Stimulated activated naive CD8-positive, alpha-beta T cell treated with anti-CD3 and anti-CD28 coated beads, Interleukin-15, amount 100 ng/mL, for 72 hours (primary cell): ENCODE data around the gene RASGRF2.

Source experiments
- ATAC-seq: fragments of 150-1000 bp; cut with Tn5 transposase; 2 replicates; pipeline ENCODE4 v1.10.0; 2021; ENCODE audit warnings: mild to moderate bottlenecking, moderate library complexity
- DNase-seq, 2 donors: peaks; one replicate each; pipeline ENCODE4 v3.0.0; 2021 to 2022
- H3K27ac Mint-ChIP-seq, 2 donors: one replicate each; pipeline ENCODE4 v1.8.0; 2022; ENCODE audit warnings: mild to moderate bottlenecking in 2 of 2, mixed read lengths in 2 of 2, moderate library complexity in 2 of 2
- H3K27me3 Mint-ChIP-seq: one replicate; pipeline ENCODE4 v1.8.0; 2022; ENCODE audit warnings: mixed read lengths
- H3K4me1 Mint-ChIP-seq: one replicate; pipeline ENCODE4 v1.8.0; 2022; ENCODE audit warnings: mild to moderate bottlenecking, mixed read lengths
- H3K4me3 Mint-ChIP-seq, 2 donors: one replicate each; pipeline ENCODE4 v1.8.0; 2022; ENCODE audit warnings: mild to moderate bottlenecking in 2 of 2, mixed read lengths in 2 of 2, moderate library complexity in 1 of 2
- H3K9me3 Mint-ChIP-seq, 2 donors: one replicate each; pipeline ENCODE4 v1.8.0; 2022; ENCODE audit warnings: mixed read lengths in 2 of 2

The RASGRF2 gene

GRCh38 chr5:80935811-80936385 is 24.3 kb upstream of the RASGRF2 start:
- no peak overlapping the region for H3K4me3 Mint-ChIP-seq
- no peaks in the 10 kb centered on the region for H3K27me3 Mint-ChIP-seq
- H3K27ac Mint-ChIP-seq: peak overlapping the region in 1 of 2 donors; percentile 34
- peaks cover 6% of the 10 kb centered on the region for H3K4me1 Mint-ChIP-seq
- DNase-seq: no peak
- peaks cover 8% of the 10 kb centered on the region in 2 donors for H3K9me3 Mint-ChIP-seq
- peak; percentile 48 for ATAC-seq

- Mint-ChIP-seq H3K27ac (peak overlapping the region in 1 of 2 donors; percentile 35), H3K9me3 (peaks cover 8 to 11% of the 10 kb centered on the region in 2 donors), H3K4me1 (peaks cover 9% of the 10 kb centered on the region), H3K27me3 (no peaks in the 10 kb centered on the region), H3K4me3 (no peak overlapping the region)
- DNase-seq: no peak
- ATAC-seq: no peak
These were observed 23.3 kb upstream of the RASGRF2 start for GRCh38 chr5:80936881-80937280.

- no peak for ATAC-seq
- Mint-ChIP-seq H3K4me1 (peaks cover 11% of the 10 kb centered on the region), H3K27ac (no peak overlapping the region), H3K4me3 (no peak overlapping the region), H3K27me3 (no peaks in the 10 kb centered on the region), H3K9me3 (peaks cover 8 to 15% of the 10 kb centered on the region in 2 donors)
- no peak for DNase-seq
These were observed 22.4 kb upstream of the RASGRF2 start for GRCh38 chr5:80937584-80938356.

- Mint-ChIP-seq H3K9me3 (peaks cover 8 to 19% of the 10 kb centered on the region in 2 donors), H3K27me3 (no peaks in the 10 kb centered on the region), H3K4me1 (peaks cover 5% of the 10 kb centered on the region), H3K4me3 (no peak overlapping the region), H3K27ac (no peak overlapping the region)
- DNase-seq: no peak
- no peak for ATAC-seq
These were observed 18.7 kb upstream of the RASGRF2 start for GRCh38 chr5:80941496-80941895.

- H3K4me3 Mint-ChIP-seq: no peak overlapping the region
- no peaks in the 10 kb centered on the region for H3K9me3 Mint-ChIP-seq
- ATAC-seq: no peak
- no peaks in the 10 kb centered on the region for H3K27me3 Mint-ChIP-seq
- no peaks in the 10 kb centered on the region for H3K4me1 Mint-ChIP-seq
- H3K27ac Mint-ChIP-seq: no peak overlapping the region
- no peak for DNase-seq
These were observed 8.8 kb upstream of the RASGRF2 start for GRCh38 chr5:80951366-80951765.

- Mint-ChIP-seq H3K4me1 (peaks cover 12% of the 10 kb centered on the region), H3K4me3 (no peak overlapping the region), H3K27me3 (no peaks in the 10 kb centered on the region), H3K27ac (no peak overlapping the region), H3K9me3 (no peaks in the 10 kb centered on the region)
- no peak for ATAC-seq
- no peak for DNase-seq
These were observed 6.6 kb upstream of the RASGRF2 start for GRCh38 chr5:80953587-80953986.

- H3K4me1 Mint-ChIP-seq: peaks cover 20% of the 10 kb centered on the region
- DNase-seq (no peak), ATAC-seq (no peak)
- no peaks in the 10 kb centered on the region for H3K27me3 Mint-ChIP-seq
- H3K9me3 Mint-ChIP-seq: no peaks in the 10 kb centered on the region
- H3K27ac Mint-ChIP-seq: no peak overlapping the region
- H3K4me3 Mint-ChIP-seq: no peak overlapping the region
These were observed 5.0 kb upstream of the RASGRF2 start for GRCh38 chr5:80955082-80955590.

GRCh38 chr5:80956272-80956671 is 3.9 kb upstream of the RASGRF2 start:
- no peaks in the 10 kb centered on the region for H3K27me3 Mint-ChIP-seq
- no peak overlapping the region for H3K27ac Mint-ChIP-seq
- no peak for ATAC-seq
- no peak overlapping the region for H3K4me3 Mint-ChIP-seq
- DNase-seq: no peak
- peaks cover 20% of the 10 kb centered on the region for H3K4me1 Mint-ChIP-seq
- H3K9me3 Mint-ChIP-seq: no peaks in the 10 kb centered on the region

GRCh38 chr5:80957031-80957761 is 3.0 kb upstream of the RASGRF2 start:
- Mint-ChIP-seq H3K27me3 (no peaks in the 10 kb centered on the region), H3K27ac (no peak overlapping the region), H3K4me1 (peaks cover 20% of the 10 kb centered on the region), H3K4me3 (peak overlapping the region in 1 of 2 donors; percentile 19), H3K9me3 (no peaks in the 10 kb centered on the region)
- DNase-seq (no peak), ATAC-seq (no peak)

- DNase-seq (no peak), ATAC-seq (no peak)
- Mint-ChIP-seq H3K9me3 (no peaks in the 10 kb centered on the region), H3K27ac (no peak overlapping the region), H3K27me3 (no peaks in the 10 kb centered on the region), H3K4me1 (peaks cover 31% of the 10 kb centered on the region), H3K4me3 (peak overlapping the region; percentile 2 to 6)
These were observed 1.5 kb upstream of the RASGRF2 start for GRCh38 chr5:80958616-80959015.

GRCh38 chr5:80959138-80959537 is 1.0 kb upstream of the RASGRF2 start:
- Mint-ChIP-seq H3K4me1 (peaks cover 37% of the 10 kb centered on the region), H3K4me3 (peak overlapping the region; percentile 66 to 84), H3K27ac (peak overlapping the region in 1 of 2 donors; percentile 79), H3K9me3 (no peaks in the 10 kb centered on the region), H3K27me3 (no peaks in the 10 kb centered on the region)
- DNase-seq: no peak
- ATAC-seq: no peak

- H3K27me3 Mint-ChIP-seq: no peaks in the 10 kb centered on the region
- DNase-seq (peak; percentile 69 to 71), ATAC-seq (peak; percentile 72)
- H3K4me1 Mint-ChIP-seq: peaks cover 52% of the 10 kb centered on the region
- peak overlapping the region; percentile 35 to 86 for H3K27ac Mint-ChIP-seq
- H3K9me3 Mint-ChIP-seq: no peaks in the 10 kb centered on the region
- peak overlapping the region; percentile 80 to 87 for H3K4me3 Mint-ChIP-seq
These were observed 590 bp downstream of the RASGRF2 start for GRCh38 chr5:80960531-80961375.

GRCh38 chr5:80961376-80962281 is 1.5 kb downstream of the RASGRF2 start:
- H3K27ac Mint-ChIP-seq: peak overlapping the region; percentile 35 to 86
- H3K4me1 Mint-ChIP-seq: peaks cover 57% of the 10 kb centered on the region
- no peaks in the 10 kb centered on the region for H3K27me3 Mint-ChIP-seq
- no peaks in the 10 kb centered on the region for H3K9me3 Mint-ChIP-seq
- ATAC-seq (peak; percentile 72), DNase-seq (peak; percentile 28 to 65)
- peak overlapping the region; percentile 80 to 87 for H3K4me3 Mint-ChIP-seq
